Skeletal muscle tissue (tissue), 4 donors: ENCODE data around the gene ZIC5. TPM values are rescaled to one million over a fixed set of nuclear protein-coding genes. Genes with fewer than 3 reads are reported as not detected.
"Not testable (repeated sequence)": the region's sequence is repeated elsewhere in the genome, so short reads cannot be mapped to it uniquely, and the experiment has no call there.

ENCODE experiments used
- H3K27ac ChIP-seq: one replicate; pipeline ENCODE4 v1.7.0; 2013; ENCODE audit warnings: mild to moderate bottlenecking, low read depth, low read length, inconsistent platforms
- H3K27me3 ChIP-seq, 3 donors: one replicate each; pipeline ENCODE4 v1.7.0; 2013; ENCODE audit warnings: low read length in 3 of 3; ENCODE audit not compliant: control insufficient read depth in 3 of 3, insufficient read depth in 3 of 3
- H3K36me3 ChIP-seq, 3 donors: one replicate each; pipeline ENCODE4 v1.7.0; 2013; ENCODE audit warnings: low read length in 3 of 3; ENCODE audit not compliant: control insufficient read depth in 3 of 3, insufficient read depth in 3 of 3
- H3K4me1 ChIP-seq, 3 donors: one replicate each; pipeline ENCODE4 v1.7.0; 2013; ENCODE audit warnings: low read length in 3 of 3, mild to moderate bottlenecking in 3 of 3; ENCODE audit not compliant: control insufficient read depth in 3 of 3, insufficient read depth in 3 of 3
- H3K4me3 ChIP-seq, 3 donors: one replicate each; pipeline ENCODE4 v1.7.0; 2013; ENCODE audit warnings: low read length in 3 of 3
- H3K9ac ChIP-seq, 3 donors: one replicate each; pipeline ENCODE4 v1.7.0; 2013; ENCODE audit warnings: low read length in 3 of 3, mild to moderate bottlenecking in 3 of 3, moderate library complexity in 2 of 3, low read depth in 1 of 3
- H3K9me3 ChIP-seq, 3 donors: one replicate each; pipeline ENCODE4 v1.7.0; 2013; ENCODE audit warnings: low read length in 3 of 3; ENCODE audit not compliant: control insufficient read depth in 3 of 3
- total RNA-seq: library from RNA; depleted of rRNA; stranded (reverse); fragments of >200 nt; gene quantifications from one replicate; pipeline ENCODE4 v1.2.3, GENCODE V29; 2014
- donor health status: Osteomylitis.

The ZIC5 gene
- total RNA-seq, 1 donor from 2014 or later: not detected

DNA sequence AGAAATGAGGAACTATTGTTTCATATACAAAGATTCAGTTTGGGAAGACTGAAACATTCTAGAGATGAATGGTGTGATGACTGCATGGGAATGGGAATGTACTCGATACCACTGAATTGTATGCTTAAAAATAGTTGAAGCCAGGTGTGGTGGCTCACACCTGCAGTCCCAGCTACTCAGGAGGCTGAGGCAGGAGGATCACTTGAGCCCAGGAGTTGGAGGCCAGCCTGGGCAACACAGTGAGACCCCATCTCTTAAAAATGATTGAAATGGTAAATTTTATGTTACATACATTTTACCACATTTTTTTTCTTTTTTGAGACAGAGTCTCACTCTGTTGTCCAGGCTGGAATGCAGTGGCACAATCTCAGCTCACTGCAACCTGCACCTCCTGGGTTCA, 19.9 kb downstream of the ZIC5 start:
- H3K36me3 ChIP-seq, H3K4me3 ChIP-seq, H3K9ac ChIP-seq, H3K27ac ChIP-seq, H3K9me3 ChIP-seq: not testable (repeated sequence)
- Histone ChIP-seq H3K27me3 (peaks cover 56 to 73% (median 73%) of the 10 kb centered on the region in 3 donors), H3K4me1 (peaks cover 13 to 14% (median 14%) of the 10 kb centered on the region in 3 donors)

DNA sequence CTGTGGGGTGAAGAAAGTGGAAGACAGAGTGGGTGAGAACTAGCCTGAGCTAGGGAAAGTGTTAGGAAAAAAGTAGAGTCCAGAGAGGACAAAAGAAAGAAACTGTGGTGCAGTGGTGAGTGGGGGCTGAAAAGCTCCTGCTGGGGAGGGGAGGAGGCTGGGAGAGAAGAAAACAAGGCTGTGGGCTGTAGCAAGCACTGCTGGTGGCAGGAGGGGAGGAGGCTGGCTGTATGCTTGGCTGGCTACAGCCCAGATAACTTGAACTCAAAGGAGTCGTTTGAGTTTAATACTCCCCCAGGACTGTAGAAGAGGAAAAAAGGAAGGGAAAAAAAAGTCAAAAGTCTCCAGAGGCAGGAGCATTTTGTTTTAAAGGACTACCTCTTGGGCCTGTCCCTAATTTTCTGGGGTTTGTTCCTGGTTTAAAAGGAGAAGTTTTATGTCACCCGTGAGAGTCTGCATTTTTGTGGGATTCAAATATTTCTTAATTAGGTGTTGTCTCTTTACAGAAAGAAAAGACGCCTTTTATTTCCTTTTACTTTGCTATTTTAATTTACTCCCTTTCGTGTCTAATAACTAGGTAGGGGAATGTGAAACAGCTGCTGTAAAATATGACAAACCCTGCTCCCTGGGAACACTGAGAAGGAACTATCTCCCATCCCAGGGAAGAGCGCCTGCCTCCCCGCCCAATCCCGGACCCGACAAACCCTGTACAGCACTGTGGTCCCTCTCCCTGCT, 21.7 kb downstream of the ZIC5 start:
- H3K4me3 ChIP-seq: no peak overlapping the region
- peaks cover 43 to 66% (median 61%) of the 10 kb centered on the region in 3 donors for H3K27me3 ChIP-seq
- no peak overlapping the region for H3K27ac ChIP-seq
- no peaks in the 10 kb centered on the region for H3K4me1 ChIP-seq
- peaks cover 0 to 3% (median 0%) of the 10 kb centered on the region in 3 donors for H3K9me3 ChIP-seq
- no peak overlapping the region for H3K9ac ChIP-seq
- no peaks in the 10 kb centered on the region for H3K36me3 ChIP-seq

DNA sequence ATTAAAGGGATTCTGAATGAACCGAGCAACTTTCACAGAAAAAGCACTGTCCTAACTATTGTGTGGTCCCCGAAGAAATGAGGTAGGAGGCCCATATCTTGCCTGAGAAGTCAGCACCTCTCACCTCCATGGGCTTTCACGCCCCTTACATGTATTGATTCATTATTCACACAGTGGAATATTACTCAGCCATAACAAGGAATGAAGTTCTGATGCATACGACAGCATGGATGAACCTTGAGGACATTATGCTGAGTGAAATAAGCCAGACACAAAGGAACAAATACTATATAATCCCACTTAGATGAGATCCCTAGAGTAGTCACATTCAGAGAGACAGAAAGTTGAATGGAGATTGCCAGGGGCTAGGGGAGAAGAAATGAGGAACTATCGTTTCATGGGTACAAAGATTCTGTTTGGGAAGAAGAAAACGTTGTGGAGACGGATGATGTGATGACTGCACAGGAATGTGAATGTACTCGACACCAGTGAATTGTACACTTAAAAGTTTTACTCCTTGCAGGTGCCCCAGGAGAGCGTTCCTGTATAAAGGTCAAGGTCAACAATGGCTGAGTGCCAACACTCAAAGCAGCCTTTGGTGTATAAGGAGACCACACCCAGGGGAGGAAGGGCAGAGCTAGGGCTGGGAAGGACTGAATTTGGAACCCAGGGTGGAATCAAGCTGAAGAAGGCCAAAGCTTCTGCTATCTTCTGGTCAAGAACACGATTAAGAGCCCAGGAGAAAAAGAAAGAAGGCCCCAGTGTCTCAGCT, 22.5 kb downstream of the ZIC5 start:
- Histone ChIP-seq H3K36me3 (no peaks in the 10 kb centered on the region), H3K27me3 (peaks cover 40 to 66% (median 59%) of the 10 kb centered on the region in 3 donors)

DNA sequence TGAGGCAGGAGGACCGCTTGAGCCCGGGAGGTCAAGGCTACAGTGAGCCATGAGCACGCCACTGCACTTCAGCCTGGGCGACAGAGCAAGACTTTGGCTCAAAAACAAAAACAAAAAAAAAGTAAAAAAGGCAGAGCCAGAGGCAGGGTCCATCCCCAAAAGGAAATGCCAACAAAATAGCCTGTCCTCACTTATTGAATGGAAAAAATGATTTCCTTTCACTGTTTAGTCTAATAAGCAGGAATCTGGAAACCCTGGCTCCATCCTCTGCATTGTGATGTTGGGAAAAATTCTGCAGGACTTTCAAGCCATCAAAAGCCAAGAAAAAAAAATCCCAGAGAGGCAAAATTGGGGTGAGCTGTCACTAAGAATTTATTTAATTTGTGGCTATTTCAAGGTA, 23.2 kb downstream of the ZIC5 start:
- Histone ChIP-seq H3K27ac (no peak overlapping the region), H3K36me3 (no peaks in the 10 kb centered on the region), H3K4me3 (no peak overlapping the region), H3K27me3 (peaks cover 38 to 62% (median 54%) of the 10 kb centered on the region in 3 donors), H3K9ac (no peak overlapping the region), H3K9me3 (peaks cover 0 to 3% (median 0%) of the 10 kb centered on the region in 3 donors), H3K4me1 (no peaks in the 10 kb centered on the region)

More for the DNA sequence above, 22.5 kb downstream of the ZIC5 start:
- Histone ChIP-seq H3K4me1 (no peaks in the 10 kb centered on the region), H3K9ac (no peak overlapping the region), H3K27ac (no peak overlapping the region), H3K4me3 (no peak overlapping the region), H3K9me3 (peaks cover 0 to 3% (median 0%) of the 10 kb centered on the region in 3 donors)

DNA sequence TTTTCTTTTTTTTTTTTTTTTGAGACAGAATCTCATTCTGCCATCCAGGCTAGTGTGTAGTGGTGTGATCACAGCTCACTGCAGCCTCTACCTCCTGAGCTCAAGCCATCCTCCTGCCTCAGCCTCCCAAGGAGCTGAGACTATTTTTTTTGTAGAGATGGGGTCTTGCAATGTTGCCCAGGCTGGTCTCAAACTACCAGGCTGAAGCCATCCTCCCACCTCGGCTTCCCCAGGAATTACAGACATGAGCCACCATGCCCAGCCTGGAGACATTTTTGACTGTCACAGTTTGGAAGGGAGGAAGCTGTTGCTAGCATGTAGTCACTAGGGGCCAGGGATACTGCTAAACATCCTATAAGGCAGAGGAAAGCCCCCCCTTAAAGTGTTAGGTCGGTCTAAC, 23.9 kb downstream of the ZIC5 start:
- peaks cover 34 to 55% (median 47%) of the 10 kb centered on the region in 3 donors for H3K27me3 ChIP-seq
- no peak overlapping the region for H3K9ac ChIP-seq

DNA sequence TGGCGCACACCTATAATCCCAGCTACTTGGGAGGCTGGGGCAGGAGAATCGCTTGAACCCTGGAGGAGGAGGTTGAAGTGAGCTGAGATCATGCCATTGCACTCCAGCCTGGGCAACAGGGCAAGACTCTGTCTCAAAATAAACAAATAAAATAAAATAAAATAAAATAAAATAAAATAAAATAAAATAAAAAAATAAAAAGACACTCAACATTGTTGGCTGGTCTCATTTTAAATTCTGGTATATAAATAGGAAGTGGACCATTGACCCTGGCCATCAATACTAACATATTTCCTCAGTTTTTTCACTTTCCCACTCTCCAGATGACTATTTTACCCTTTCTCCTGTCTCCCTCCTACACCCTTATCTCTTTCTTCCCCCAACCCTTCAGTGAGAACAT, 26.1 kb downstream of the ZIC5 start:
- H3K27me3 ChIP-seq: peaks cover 37 to 55% (median 39%) of the 10 kb centered on the region in 3 donors
- not testable (repeated sequence) for H3K9ac ChIP-seq, H3K27ac ChIP-seq, H3K9me3 ChIP-seq, H3K4me1 ChIP-seq, H3K36me3 ChIP-seq, H3K4me3 ChIP-seq

More for the DNA sequence above, 23.9 kb downstream of the ZIC5 start:
- Histone ChIP-seq H3K4me3 (no peak overlapping the region), H3K9me3 (peaks cover 0 to 3% (median 0%) of the 10 kb centered on the region in 3 donors), H3K36me3 (no peaks in the 10 kb centered on the region), H3K27ac (no peak overlapping the region), H3K4me1 (no peaks in the 10 kb centered on the region)

DNA sequence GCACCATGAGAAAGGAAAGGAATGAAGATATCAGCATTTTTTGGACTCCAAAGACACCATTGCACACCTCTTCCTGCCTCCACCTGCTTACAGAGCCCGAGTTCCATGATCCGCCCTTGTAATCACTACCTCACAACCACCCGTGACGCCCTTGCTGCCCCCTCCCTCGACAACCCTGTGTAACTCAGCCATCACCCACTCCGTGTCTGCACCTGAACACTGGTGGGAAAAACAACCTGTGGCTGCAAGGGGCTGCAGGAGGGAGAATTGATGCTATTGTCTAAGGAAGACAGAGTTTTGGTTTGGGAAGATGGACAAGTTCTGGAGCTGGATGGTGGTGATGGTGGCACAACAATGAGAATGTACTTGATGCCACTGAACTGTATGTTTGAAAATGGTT, 27.0 kb downstream of the ZIC5 start:
- H3K27me3 ChIP-seq: peaks cover 37 to 56% (median 42%) of the 10 kb centered on the region in 3 donors
- no peak overlapping the region for H3K9ac ChIP-seq
- H3K9me3 ChIP-seq: no peaks in the 10 kb centered on the region
- H3K27ac ChIP-seq: no peak overlapping the region
- H3K4me3 ChIP-seq: no peak overlapping the region
- no peaks in the 10 kb centered on the region for H3K4me1 ChIP-seq
- H3K36me3 ChIP-seq: no peaks in the 10 kb centered on the region

DNA sequence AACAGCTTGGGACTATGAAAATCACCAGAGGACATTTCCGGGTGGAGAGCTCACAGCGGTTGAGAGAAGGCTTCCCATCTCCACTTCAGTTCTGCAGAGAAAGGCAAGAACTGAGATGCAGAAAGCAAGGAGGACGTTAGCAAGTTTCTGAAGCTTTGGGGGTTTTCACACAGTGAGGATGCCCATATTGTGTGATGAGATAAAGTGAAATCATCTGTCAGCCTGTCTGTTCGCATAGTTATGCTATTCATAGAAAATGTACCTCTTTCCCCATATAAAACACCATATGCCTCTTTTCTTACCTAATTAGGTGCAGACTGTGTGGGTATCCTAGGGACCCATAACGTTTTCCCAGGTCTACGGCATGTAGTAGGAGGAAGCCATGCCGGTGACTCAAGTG, 27.5 kb downstream of the ZIC5 start:
- Histone ChIP-seq H3K4me3 (no peak overlapping the region), H3K9me3 (no peaks in the 10 kb centered on the region), H3K9ac (no peak overlapping the region), H3K4me1 (no peaks in the 10 kb centered on the region), H3K27ac (no peak overlapping the region), H3K27me3 (peaks cover 37 to 51% (median 40%) of the 10 kb centered on the region in 3 donors), H3K36me3 (no peaks in the 10 kb centered on the region)

DNA sequence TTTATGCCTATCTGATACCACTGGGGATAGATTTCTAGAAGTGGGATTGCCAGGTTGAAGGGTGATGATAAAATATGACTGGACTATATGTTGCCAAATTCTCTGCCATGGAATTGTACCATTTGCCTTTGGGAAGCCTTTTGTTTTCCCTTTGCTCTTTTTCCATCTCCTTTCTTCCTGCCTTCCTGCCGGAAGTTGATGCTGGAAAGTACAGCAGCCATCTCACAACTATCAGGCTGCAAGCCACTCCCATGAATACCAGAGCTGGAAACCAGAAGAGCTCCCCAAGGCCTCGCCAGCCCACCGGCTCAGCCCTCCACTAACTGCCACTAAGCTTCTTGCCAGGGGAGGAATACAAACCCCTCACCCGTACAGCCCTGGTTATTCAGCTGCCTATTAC, 29.7 kb downstream of the ZIC5 start:
- no peaks in the 10 kb centered on the region for H3K4me1 ChIP-seq
- peaks cover 21 to 42% (median 35%) of the 10 kb centered on the region in 3 donors for H3K27me3 ChIP-seq
- H3K4me3 ChIP-seq: no peak overlapping the region
- no peak overlapping the region for H3K27ac ChIP-seq
- H3K36me3 ChIP-seq: no peaks in the 10 kb centered on the region
- no peak overlapping the region for H3K9ac ChIP-seq
- H3K9me3 ChIP-seq: no peaks in the 10 kb centered on the region

DNA sequence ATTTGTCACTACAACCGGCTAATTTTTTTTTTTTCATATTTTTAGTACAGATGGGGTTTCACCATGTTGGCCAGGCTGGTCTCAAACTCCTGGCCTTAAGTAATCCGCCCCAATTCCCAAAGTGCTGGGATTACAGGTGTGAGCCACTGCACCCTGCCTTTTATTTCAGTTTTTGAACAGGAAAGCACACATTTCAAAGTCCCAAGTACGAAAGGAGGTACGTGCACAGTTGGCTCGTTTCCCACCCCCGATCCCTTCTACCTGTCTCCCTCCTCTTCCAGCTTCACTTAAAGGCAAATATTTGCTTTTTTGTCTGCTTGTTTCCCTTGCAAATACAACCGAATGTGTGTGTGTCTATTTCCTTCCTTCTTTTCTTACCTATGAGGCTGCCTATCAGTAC, 30.5 kb downstream of the ZIC5 start:
- Histone ChIP-seq H3K9me3 (no peaks in the 10 kb centered on the region), H3K36me3 (no peaks in the 10 kb centered on the region), H3K4me1 (no peaks in the 10 kb centered on the region), H3K27me3 (peaks cover 14 to 40% (median 31%) of the 10 kb centered on the region in 3 donors), H3K4me3 (no peak overlapping the region), H3K9ac (no peak overlapping the region), H3K27ac (no peak overlapping the region)
